ENCODE measurements around the gene CD8A.

The CD8A gene

GRCh38 chr2:86793752-86794151, 3.0 kb upstream of the CD8A start:
- Histone ChIP-seq H3K4me3 (ENCODE audit: low read length) (no peak overlapping the region), H3K79me2 (ENCODE audit: control insufficient read depth, insufficient read depth, low read length) (no peaks in the 10 kb centered on the region), H3K27ac (ENCODE audit: low read depth, low read length) (no peak overlapping the region), H3K4ac (ENCODE audit: low read depth, low read length) (no peak overlapping the region), H3K23ac (ENCODE audit: low read length) (no peak overlapping the region), H3K4me1 (ENCODE audit: control insufficient read depth, low read depth, low read length) (no peaks in the 10 kb centered on the region), H2BK120ac (ENCODE audit: low read depth, low read length) (no peak overlapping the region), H2BK15ac (replicated peaks; ENCODE audit: low read depth) (no peak overlapping the region), H4K5ac (ENCODE audit: low read length) (no peak overlapping the region), H3K18ac (ENCODE audit: low read length) (no peak overlapping the region), H2BK5ac (ENCODE audit: low read length) (no peak overlapping the region), H3K4me2 (ENCODE audit: low read length) (no peak overlapping the region), H2AK5ac (ENCODE audit: low read length) (no peak overlapping the region), H3K27me3 (ENCODE audit: insufficient read depth, low read length, poor library complexity) (peaks cover 29% of the 10 kb centered on the region), H3K36me3 (ENCODE audit: control insufficient read depth, insufficient read depth, low read length) (no peaks in the 10 kb centered on the region), H3K56ac (ENCODE audit: low read length) (no peak overlapping the region), H3K9ac (ENCODE audit: low read length) (no peak overlapping the region), H3K79me1 (ENCODE audit: low read length) (no peaks in the 10 kb centered on the region), H4K8ac (ENCODE audit: low read depth, low read length) (no peak overlapping the region)
- no CpG with 5 or more reads among the region's 4 CpGs for WGBS (ENCODE audit: extremely low coverage, insufficient coverage, low lambda C conversion rate)
- DNase-seq = no peak

- WGBS (ENCODE audit: extremely low coverage, insufficient coverage, low lambda C conversion rate) = no CpG with 5 or more reads among the region's 7 CpGs
Measured at GRCh38 chr2:86791573-86791972, 860 bp upstream of the CD8A start.

GRCh38 chr2:86790134-86790675, 508 bp downstream of the CD8A start:
- H3K4ac ChIP-seq (ENCODE audit: low read depth, low read length) = no peak overlapping the region
- no peak overlapping the region for H3K27ac ChIP-seq (ENCODE audit: low read depth, low read length)
- no peak overlapping the region for H3K9ac ChIP-seq (ENCODE audit: low read length)
- H3K4me3 ChIP-seq (ENCODE audit: low read length) = no peak overlapping the region
- no peak overlapping the region for H2BK15ac ChIP-seq (replicated peaks; ENCODE audit: low read depth)
- no peaks in the 10 kb centered on the region for H3K36me3 ChIP-seq (ENCODE audit: control insufficient read depth, insufficient read depth, low read length)
- H4K8ac ChIP-seq (ENCODE audit: low read depth, low read length) = no peak overlapping the region
- no peak overlapping the region for H4K5ac ChIP-seq (ENCODE audit: low read length)
- H3K23ac ChIP-seq (ENCODE audit: low read length) = no peak overlapping the region
- H3K56ac ChIP-seq (ENCODE audit: low read length) = no peak overlapping the region
- H2BK5ac ChIP-seq (ENCODE audit: low read length) = no peak overlapping the region
- peak; percentile 44 for DNase-seq
- H3K79me2 ChIP-seq (ENCODE audit: control insufficient read depth, insufficient read depth, low read length) = no peaks in the 10 kb centered on the region
- no peak overlapping the region for H2BK120ac ChIP-seq (ENCODE audit: low read depth, low read length)
- peaks cover 41% of the 10 kb centered on the region for H3K27me3 ChIP-seq (ENCODE audit: insufficient read depth, low read length, poor library complexity)
- H3K4me2 ChIP-seq (ENCODE audit: low read length) = peak overlapping the region; percentile 12
- no peaks in the 10 kb centered on the region for H3K79me1 ChIP-seq (ENCODE audit: low read length)
- no peak overlapping the region for H3K18ac ChIP-seq (ENCODE audit: low read length)
- no CpG with 5 or more reads among the region's 40 CpGs for WGBS (ENCODE audit: extremely low coverage, insufficient coverage, low lambda C conversion rate)
- H2AK5ac ChIP-seq (ENCODE audit: low read length) = no peak overlapping the region
- H3K4me1 ChIP-seq (ENCODE audit: control insufficient read depth, low read depth, low read length) = no peaks in the 10 kb centered on the region

More at GRCh38 chr2:86791573-86791972, 860 bp upstream of the CD8A start:
- H3K36me3 ChIP-seq (ENCODE audit: control insufficient read depth, insufficient read depth, low read length) = no peaks in the 10 kb centered on the region
- peak; percentile 48 for DNase-seq
- H3K9ac ChIP-seq (ENCODE audit: low read length) = no peak overlapping the region
- no peak overlapping the region for H3K4ac ChIP-seq (ENCODE audit: low read depth, low read length)
- no peak overlapping the region for H3K4me3 ChIP-seq (ENCODE audit: low read length)
- no peaks in the 10 kb centered on the region for H3K79me2 ChIP-seq (ENCODE audit: control insufficient read depth, insufficient read depth, low read length)
- H4K8ac ChIP-seq (ENCODE audit: low read depth, low read length) = no peak overlapping the region
- no peak overlapping the region for H3K56ac ChIP-seq (ENCODE audit: low read length)
- no peak overlapping the region for H2AK5ac ChIP-seq (ENCODE audit: low read length)
- no peaks in the 10 kb centered on the region for H3K79me1 ChIP-seq (ENCODE audit: low read length)
- H2BK120ac ChIP-seq (ENCODE audit: low read depth, low read length) = no peak overlapping the region
- H3K27me3 ChIP-seq (ENCODE audit: insufficient read depth, low read length, poor library complexity) = peaks cover 41% of the 10 kb centered on the region
- no peak overlapping the region for H3K23ac ChIP-seq (ENCODE audit: low read length)
- no peak overlapping the region for H3K27ac ChIP-seq (ENCODE audit: low read depth, low read length)
- H4K5ac ChIP-seq (ENCODE audit: low read length) = no peak overlapping the region
- H3K4me1 ChIP-seq (ENCODE audit: control insufficient read depth, low read depth, low read length) = no peaks in the 10 kb centered on the region
- no peak overlapping the region for H3K4me2 ChIP-seq (ENCODE audit: low read length)
- H2BK15ac ChIP-seq (replicated peaks; ENCODE audit: low read depth) = no peak overlapping the region
- H2BK5ac ChIP-seq (ENCODE audit: low read length) = no peak overlapping the region
- no peak overlapping the region for H3K18ac ChIP-seq (ENCODE audit: low read length)

GRCh38 chr2:86789687-86790133, 1.0 kb downstream of the CD8A start:
- no peak overlapping the region for H3K18ac ChIP-seq (ENCODE audit: low read length)
- H3K23ac ChIP-seq (ENCODE audit: low read length) = no peak overlapping the region
- no peak overlapping the region for H4K5ac ChIP-seq (ENCODE audit: low read length)
- no peak overlapping the region for H4K8ac ChIP-seq (ENCODE audit: low read depth, low read length)
- no peak overlapping the region for H3K56ac ChIP-seq (ENCODE audit: low read length)
- no peak overlapping the region for H2BK15ac ChIP-seq (replicated peaks; ENCODE audit: low read depth)
- H3K4me3 ChIP-seq (ENCODE audit: low read length) = no peak overlapping the region
- no peaks in the 10 kb centered on the region for H3K79me1 ChIP-seq (ENCODE audit: low read length)
- WGBS (ENCODE audit: extremely low coverage, insufficient coverage, low lambda C conversion rate) = no CpG with 5 or more reads among the region's 40 CpGs
- H3K9ac ChIP-seq (ENCODE audit: low read length) = no peak overlapping the region
- no peaks in the 10 kb centered on the region for H3K4me1 ChIP-seq (ENCODE audit: control insufficient read depth, low read depth, low read length)
- no peak overlapping the region for H3K4ac ChIP-seq (ENCODE audit: low read depth, low read length)
- H2BK120ac ChIP-seq (ENCODE audit: low read depth, low read length) = no peak overlapping the region
- no peak overlapping the region for H2BK5ac ChIP-seq (ENCODE audit: low read length)
- H3K36me3 ChIP-seq (ENCODE audit: control insufficient read depth, insufficient read depth, low read length) = no peaks in the 10 kb centered on the region
- no peak for DNase-seq
- H3K27ac ChIP-seq (ENCODE audit: low read depth, low read length) = no peak overlapping the region
- H3K4me2 ChIP-seq (ENCODE audit: low read length) = no peak overlapping the region
- H3K79me2 ChIP-seq (ENCODE audit: control insufficient read depth, insufficient read depth, low read length) = no peaks in the 10 kb centered on the region
- H3K27me3 ChIP-seq (ENCODE audit: insufficient read depth, low read length, poor library complexity) = peaks cover 41% of the 10 kb centered on the region
- H2AK5ac ChIP-seq (ENCODE audit: low read length) = no peak overlapping the region

GRCh38 chr2:86788881-86789686, 1.6 kb downstream of the CD8A start:
- Histone ChIP-seq H3K23ac (ENCODE audit: low read length) (no peak overlapping the region), H3K9ac (ENCODE audit: low read length) (no peak overlapping the region), H3K56ac (ENCODE audit: low read length) (no peak overlapping the region), H3K79me2 (ENCODE audit: control insufficient read depth, insufficient read depth, low read length) (no peaks in the 10 kb centered on the region), H2BK120ac (ENCODE audit: low read depth, low read length) (no peak overlapping the region), H3K27ac (ENCODE audit: low read depth, low read length) (no peak overlapping the region), H3K18ac (ENCODE audit: low read length) (no peak overlapping the region), H3K36me3 (ENCODE audit: control insufficient read depth, insufficient read depth, low read length) (no peaks in the 10 kb centered on the region), H2BK5ac (ENCODE audit: low read length) (no peak overlapping the region), H2BK15ac (replicated peaks; ENCODE audit: low read depth) (no peak overlapping the region), H3K79me1 (ENCODE audit: low read length) (no peaks in the 10 kb centered on the region), H3K4me1 (ENCODE audit: control insufficient read depth, low read depth, low read length) (no peaks in the 10 kb centered on the region), H3K27me3 (ENCODE audit: insufficient read depth, low read length, poor library complexity) (peaks cover 41% of the 10 kb centered on the region), H3K4me2 (ENCODE audit: low read length) (no peak overlapping the region), H2AK5ac (ENCODE audit: low read length) (no peak overlapping the region), H3K4me3 (ENCODE audit: low read length) (no peak overlapping the region), H3K4ac (ENCODE audit: low read depth, low read length) (no peak overlapping the region), H4K5ac (ENCODE audit: low read length) (no peak overlapping the region), H4K8ac (ENCODE audit: low read depth, low read length) (no peak overlapping the region)
- no CpG with 5 or more reads among the region's 64 CpGs for WGBS (ENCODE audit: extremely low coverage, insufficient coverage, low lambda C conversion rate)
- peak; percentile 64 for DNase-seq

Data from mesendoderm (in vitro differentiated cells).